Stomach (tissue), 9 donors: ENCODE measurements around the gene GFRA3. TPM values are rescaled to one million over a fixed set of nuclear protein-coding genes. Genes with fewer than 3 reads are reported as not detected.
A peak's percentile ranks its signal among the peaks of the same experiment; 100 is the strongest.

Source experiments
- DNase-seq, 2 donors: peaks; one replicate each; pipeline versions ENCODE4 v3.0.0 to v3.0.0-alpha.2; 2013 to 2019
- H3K27ac ChIP-seq, 5 donors: fragments of 200-600 bp in 4 of 5; sonication (generic) in 4 of 5; one replicate each; pipeline ENCODE4 v1.5.1; 2013 to 2019; ENCODE audit warnings: mild to moderate bottlenecking in 1 of 5, moderate library complexity in 1 of 5
- H3K27me3 ChIP-seq, 3 donors: fragments of 200-600 bp; sonication (generic); one replicate each; pipeline ENCODE4 v1.5.1; 2017 to 2019; ENCODE audit warnings: mixed run types in 1 of 3
- H3K36me3 ChIP-seq, 4 donors: fragments of 200-600 bp; sonication (generic); 1 replicate in 3 of 4; 2 replicates in 1 of 4; pipeline ENCODE4 v1.5.1; 2016 to 2019
- H3K4me1 ChIP-seq, 4 donors: fragments of 200-600 bp; sonication (generic); one replicate each; pipeline ENCODE4 v1.5.1; 2016 to 2019
- H3K4me3 ChIP-seq, 4 donors: fragments of 200-600 bp; sonication (generic) in 3 of 4; one replicate each; pipeline ENCODE4 v1.5.1; 2016 to 2019; ENCODE audit warnings: mild to moderate bottlenecking in 1 of 4
- H3K9me3 ChIP-seq, 4 donors: fragments of 200-600 bp; sonication (generic); one replicate each; pipeline ENCODE4 v1.5.1; 2016 to 2019
- EP300 ChIP-seq: sonication (generic); formaldehyde crosslinking; IDR thresholded peaks from one replicate; pipeline ENCODE4 v1.6.1; 2017; ENCODE audit warnings: antibody characterized with exemption
- POLR2A ChIP-seq, 4 donors: fragments of 450-650 bp; IDR thresholded peaks; one replicate each; pipeline ENCODE4 v1.6.1; 2016; ENCODE audit warnings: antibody characterized with exemption in 4 of 4, control low read depth in 2 of 4, mild to moderate bottlenecking in 1 of 4, moderate library complexity in 1 of 4
- POLR2AphosphoS5 ChIP-seq, 3 donors: sonication (generic); formaldehyde crosslinking; IDR thresholded peaks; one replicate each; pipeline ENCODE4 v1.6.1; 2016; ENCODE audit warnings: antibody characterized with exemption in 3 of 3
- WGBS, 5 donors: extraction: QIAGEN DNeasy Blood & Tissue Kit in 3 of 5; methylation state at CpG; one replicate each; pipeline versions ENCODE4 v1.1.5 to v1.1.7; 2013 to 2018; 5-methylcytosine and 5-hydroxymethylcytosine counted together
- intact Hi-C: fragments of 100-400 bp; cut with DNase I; formaldehyde crosslinking; loops from one replicate; pipeline ENCODE4 v1.15.1; 2023; ENCODE audit warnings: low total_unique reads
- polyA plus RNA-seq, 3 donors: library from polyadenylated mRNA; stranded (reverse); fragments of 200-250 nt; gene quantifications; one replicate each; pipeline ENCODE4 v1.2.3, GENCODE V29; 2013
- total RNA-seq, 5 donors: library from RNA; depleted of rRNA; stranded (reverse); fragments of >200 nt; gene quantifications; one replicate each; pipeline versions ENCODE4 v1.1.0 to v1.2.3, GENCODE V29; 2014 to 2016
- TF ChIP-seq, protein P1 (sequence below), 7 experiments: fragments of 450-650 bp in 4 of 7; fragments of 200-600 bp in 3 of 7; sonication (generic) in 3 of 7; IDR thresholded peaks; one replicate each; pipeline ENCODE4 v1.5.1; 2016 to 2019; ENCODE audit warnings: antibody characterized with exemption in 7 of 7, control low read depth in 2 of 7, mild to moderate bottlenecking in 1 of 7
- donor health status: healthy with polysubstance abuse.
- donor health status: Bipolar disorder and iron deficiency.
- donor health status: healthy.

Gene GFRA3
- total and polyA plus RNA-seq, 8 donors = 0.55 to 4.1 (median 1.8) TPM; not detected in 3

- H3K4me3 ChIP-seq = no peak overlapping the region
- H3K36me3 ChIP-seq = no peaks in the 10 kb centered on the region
- no peaks in the 10 kb centered on the region for H3K9me3 ChIP-seq
- no peak overlapping the region for H3K27ac ChIP-seq
- intact Hi-C loops = no loop called here
- H3K27me3 ChIP-seq = peaks cover 0 to 10% (median 0%) of the 10 kb centered on the region in 3 donors
- TF ChIP-seq POLR2AphosphoS5 (IDR thresholded peaks at IDR 0.05) (no peak), POLR2A (IDR thresholded peaks at IDR 0.05) (no peak), EP300 (no peak)
- TF ChIP-seq, protein P1, sequence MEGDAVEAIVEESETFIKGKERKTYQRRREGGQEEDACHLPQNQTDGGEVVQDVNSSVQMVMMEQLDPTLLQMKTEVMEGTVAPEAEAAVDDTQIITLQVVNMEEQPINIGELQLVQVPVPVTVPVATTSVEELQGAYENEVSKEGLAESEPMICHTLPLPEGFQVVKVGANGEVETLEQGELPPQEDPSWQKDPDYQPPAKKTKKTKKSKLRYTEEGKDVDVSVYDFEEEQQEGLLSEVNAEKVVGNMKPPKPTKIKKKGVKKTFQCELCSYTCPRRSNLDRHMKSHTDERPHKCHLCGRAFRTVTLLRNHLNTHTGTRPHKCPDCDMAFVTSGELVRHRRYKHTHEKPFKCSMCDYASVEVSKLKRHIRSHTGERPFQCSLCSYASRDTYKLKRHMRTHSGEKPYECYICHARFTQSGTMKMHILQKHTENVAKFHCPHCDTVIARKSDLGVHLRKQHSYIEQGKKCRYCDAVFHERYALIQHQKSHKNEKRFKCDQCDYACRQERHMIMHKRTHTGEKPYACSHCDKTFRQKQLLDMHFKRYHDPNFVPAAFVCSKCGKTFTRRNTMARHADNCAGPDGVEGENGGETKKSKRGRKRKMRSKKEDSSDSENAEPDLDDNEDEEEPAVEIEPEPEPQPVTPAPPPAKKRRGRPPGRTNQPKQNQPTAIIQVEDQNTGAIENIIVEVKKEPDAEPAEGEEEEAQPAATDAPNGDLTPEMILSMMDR (IDR thresholded peaks at IDR 0.05) = no peak
- no peak for DNase-seq
- WGBS, 5 donors = 67 to 97% (median 87%) methylated on average over 2 of the region's 2 CpGs
- H3K4me1 ChIP-seq = peaks cover 4 to 19% (median 12%) of the 10 kb centered on the region in 4 donors
These were observed 39.8 kb downstream of the GFRA3 start for GRCh38 chr5:138234651-138235050.

GRCh38 chr5:138233280-138233679, 41.1 kb downstream of the GFRA3 start:
- TF ChIP-seq POLR2AphosphoS5 (IDR thresholded peaks at IDR 0.05) (no peak), EP300 (no peak), POLR2A (IDR thresholded peaks at IDR 0.05) (no peak)
- TF ChIP-seq, protein P1 (IDR thresholded peaks at IDR 0.05) = no peak
- intact Hi-C loops = no loop called here

DNA sequence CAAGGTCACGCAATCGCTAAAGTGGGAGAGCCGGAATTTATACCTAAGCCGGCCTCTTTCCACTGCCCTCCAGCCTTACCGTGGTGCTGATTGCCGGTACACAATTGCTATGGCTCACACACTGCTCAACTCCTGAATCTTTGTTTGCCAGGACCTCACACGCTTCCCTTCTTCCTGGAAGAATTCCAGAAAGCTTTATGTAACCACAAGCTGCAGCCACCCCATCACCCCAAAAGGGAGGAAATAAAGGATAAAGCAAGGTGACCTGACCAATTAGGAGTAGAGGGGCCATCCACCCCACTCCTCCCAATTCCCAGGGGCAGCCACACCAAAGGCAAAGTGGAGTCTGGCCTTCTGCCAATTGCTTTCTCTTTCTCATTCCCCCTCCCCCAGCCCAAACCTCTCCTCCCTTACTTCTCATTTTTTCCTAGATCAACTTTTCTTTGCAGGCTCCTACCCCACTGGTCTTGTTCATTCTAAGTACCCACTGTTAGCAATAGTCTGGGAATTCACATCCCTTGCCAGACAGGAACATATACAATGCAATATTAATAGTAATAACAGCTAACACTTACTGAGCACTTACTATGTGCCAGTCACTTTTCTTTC, 43.3 kb downstream of the GFRA3 start:
- no peak for TF ChIP-seq EP300
- TF ChIP-seq POLR2A (IDR thresholded peaks at IDR 0.05) = no peak
- no peak for TF ChIP-seq POLR2AphosphoS5 (IDR thresholded peaks at IDR 0.05)
- TF ChIP-seq, protein P1 (IDR thresholded peaks at IDR 0.05) = no peak
- intact Hi-C loops = no loop called here
- H3K27ac ChIP-seq = peak overlapping the region in 2 of 5 donors; percentile 7 to 14

More at GRCh38 chr5:138233280-138233679, 41.1 kb downstream of the GFRA3 start:
- no peak for DNase-seq
- Histone ChIP-seq H3K36me3 (no peaks in the 10 kb centered on the region), H3K4me3 (no peak overlapping the region), H3K27ac (no peak overlapping the region), H3K27me3 (peaks cover 0 to 4% (median 0%) of the 10 kb centered on the region in 3 donors), H3K9me3 (no peaks in the 10 kb centered on the region), H3K4me1 (peaks cover 4 to 20% (median 12%) of the 10 kb centered on the region in 4 donors)
- 63 to 89% (median 83%) methylated on average over 2 of the region's 2 CpGs for WGBS, 5 donors

DNA sequence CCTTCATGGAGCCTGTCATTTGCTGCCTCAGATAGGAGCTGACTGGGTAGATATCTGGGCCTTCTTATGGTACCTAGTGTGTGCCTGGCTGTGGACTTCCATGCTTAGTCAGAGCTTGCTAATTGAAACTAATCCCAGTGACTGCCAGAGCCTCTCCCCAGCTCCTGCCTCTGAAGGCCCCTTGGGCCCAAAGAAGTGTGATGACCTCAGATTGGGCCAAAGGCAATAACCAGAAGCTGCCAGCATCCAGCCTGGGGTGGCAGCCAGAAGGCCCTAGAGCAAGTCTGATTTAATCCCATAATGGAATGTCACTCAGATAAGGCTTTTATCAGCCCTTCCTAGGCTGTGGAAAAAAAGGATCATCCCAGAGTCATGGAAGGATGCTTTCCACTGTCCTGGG, 44.2 kb downstream of the GFRA3 start:
- TF ChIP-seq POLR2A (IDR thresholded peaks at IDR 0.05) (no peak), POLR2AphosphoS5 (IDR thresholded peaks at IDR 0.05) (no peak), EP300 (no peak)
- TF ChIP-seq, protein P1 (IDR thresholded peaks at IDR 0.05) = no peak
- Histone ChIP-seq H3K27me3 (peaks cover 0 to 4% (median 0%) of the 10 kb centered on the region in 3 donors), H3K27ac (peak overlapping the region in 3 of 5 donors; percentile 7 to 41 (median 26)), H3K4me3 (no peak overlapping the region), H3K9me3 (peaks cover 2 to 12% (median 6%) of the 10 kb centered on the region in 4 donors), H3K4me1 (peaks cover 4 to 20% (median 12%) of the 10 kb centered on the region in 4 donors), H3K36me3 (no peaks in the 10 kb centered on the region)
- DNase-seq = peak; percentile 31 to 50
- intact Hi-C loops = no loop called here

More for the DNA sequence above, 43.3 kb downstream of the GFRA3 start:
- peaks cover 0 to 4% (median 0%) of the 10 kb centered on the region in 3 donors for H3K27me3 ChIP-seq
- peaks cover 4 to 20% (median 12%) of the 10 kb centered on the region in 4 donors for H3K4me1 ChIP-seq
- no peak overlapping the region for H3K4me3 ChIP-seq
- WGBS, 5 donors = 18 to 35% (median 23%) methylated on average over 7 of the region's 7 CpGs
- no peaks in the 10 kb centered on the region for H3K36me3 ChIP-seq
- peak; percentile 50 to 78 for DNase-seq
- peaks cover 2 to 7% (median 3%) of the 10 kb centered on the region in 4 donors for H3K9me3 ChIP-seq
